Left colon (tissue), 2 donors: ENCODE measurements around the gene CLCN3. TPM values are rescaled to one million over a fixed set of nuclear protein-coding genes. Genes with fewer than 3 reads are reported as not detected.
"Not testable (repeated sequence)": the region's sequence is repeated elsewhere in the genome, so short reads cannot be mapped to it uniquely, and the experiment has no call there.

Source experiments
- ATAC-seq: fragments of 200-7000 bp; cut with Tn5 transposase; one replicate; pipeline ENCODE4 v1.9.1; 2020; ENCODE audit warnings: mild to moderate bottlenecking, moderate library complexity
- DNase-seq, 2 donors: peaks; one replicate each; pipeline ENCODE4 v3.0.0-alpha.2; 2020
- intact Hi-C, 2 donors: fragments of 100-400 bp; cut with DNase I in 1 of 2; cut with micrococcal nuclease in 1 of 2; formaldehyde crosslinking; loops; one replicate each; pipeline versions ENCODE4 v1.11.2 to v1.14.0; 2022; cut with DNase I, micrococcal nuclease
- total RNA-seq, 2 donors: library from RNA; stranded (reverse); fragmentation: NEBNext Ultra II Directional; extraction: Animal tissue kit (Norgen Biotek cat#: 25700); gene quantifications; one replicate each; pipeline ENCODE4 v1.2.1, GENCODE V29; 2021
- donor health status: DM: no; HTN: no; CAD: no.
- donor health status: DM: yes; HTN: yes; CAD: no.

CLCN3 gene
- total RNA-seq, 2 donors from 2014 or later = 116 to 131 TPM

- ATAC-seq = no peak
- no peak for DNase-seq
- intact Hi-C loops = no loop called here
Measured at GRCh38 chr4:169675825-169676224, 55.4 kb downstream of the CLCN3 start.

GRCh38 chr4:169677150-169677748 lies 56.9 kb downstream of the CLCN3 start:
- ATAC-seq = no peak
- intact Hi-C loops = no loop called here
- no peak for DNase-seq

GRCh38 chr4:169678486-169678885 lies 58.1 kb downstream of the CLCN3 start:
- ATAC-seq, DNase-seq, intact Hi-C loops: not testable (repeated sequence)

GRCh38 chr4:169678951-169679591 lies 58.7 kb downstream of the CLCN3 start:
- DNase-seq, intact Hi-C loops, ATAC-seq: not testable (repeated sequence)

- DNase-seq = no peak
- ATAC-seq = no peak
Measured at GRCh38 chr4:169682372-169683047, 62.1 kb downstream of the CLCN3 start.

GRCh38 chr4:169689681-169690080 lies 69.3 kb downstream of the CLCN3 start:
- ATAC-seq = no peak
- no peak for DNase-seq
- intact Hi-C loops = no loop called here

More at GRCh38 chr4:169682372-169683047, 62.1 kb downstream of the CLCN3 start:
- intact Hi-C loops = loop anchor here in 1 of 2 donors (5.0 kb wide), 1 partner anchor 40 kb away; no protein-coding TSS in a partner anchor

GRCh38 chr4:169690787-169691186 lies 70.4 kb downstream of the CLCN3 start:
- ATAC-seq (no peak), DNase-seq (no peak)
- intact Hi-C loops = no loop called here

- intact Hi-C loops = no loop called here
- no peak for ATAC-seq
- DNase-seq = no peak
Measured at GRCh38 chr4:169698331-169698730, 78.0 kb downstream of the CLCN3 start.

GRCh38 chr4:169707958-169708643 lies 87.7 kb downstream of the CLCN3 start:
- intact Hi-C loops = no loop called here
- ATAC-seq (no peak), DNase-seq (no peak)

GRCh38 chr4:169715826-169716225 lies 95.4 kb downstream of the CLCN3 start:
- ATAC-seq (no peak), DNase-seq (no peak)
- intact Hi-C loops = no loop called here

- intact Hi-C loops = no loop called here
- no peak for DNase-seq
- ATAC-seq = no peak
Measured at GRCh38 chr4:169716677-169717076, 96.3 kb downstream of the CLCN3 start.

GRCh38 chr4:169720529-169720928 lies 100.2 kb downstream of the CLCN3 start:
- intact Hi-C loops = loop anchor here in 1 of 2 donors (5.0 kb wide), 1 partner anchor 38 kb away; no protein-coding TSS in a partner anchor
- ATAC-seq = no peak
- no peak for DNase-seq

- ATAC-seq (peak; percentile 38), DNase-seq (no peak)
- intact Hi-C loops = loop anchor here in 1 of 2 donors (5.0 kb wide), 1 partner anchor 41 kb away; no protein-coding TSS in a partner anchor
Measured at GRCh38 chr4:169723207-169723965, 103.0 kb downstream of the CLCN3 start.

GRCh38 chr4:169724260-169724659 lies 103.9 kb downstream of the CLCN3 start:
- DNase-seq (no peak), ATAC-seq (peak; percentile 5)
- intact Hi-C loops = loop anchor here in 1 of 2 donors (5.0 kb wide), 1 partner anchor 42 kb away; no protein-coding TSS in a partner anchor

GRCh38 chr4:169727616-169728015 lies 107.2 kb downstream of the CLCN3 start:
- ATAC-seq = no peak
- intact Hi-C loops = no loop called here

GRCh38 chr4:169730564-169730963 lies 110.2 kb downstream of the CLCN3 start:
- ATAC-seq = no peak
- no peak for DNase-seq
- intact Hi-C loops = no loop called here

More at GRCh38 chr4:169727616-169728015, 107.2 kb downstream of the CLCN3 start:
- DNase-seq = no peak

- DNase-seq, intact Hi-C loops, ATAC-seq: not testable (repeated sequence)
Measured at GRCh38 chr4:169738604-169739003, 118.2 kb downstream of the CLCN3 start.

- intact Hi-C loops = no loop called here
- no peak for DNase-seq
- ATAC-seq = no peak
Measured at GRCh38 chr4:169741569-169741968, 121.2 kb downstream of the CLCN3 start.
